Left lobe of liver (tissue), 2 donors: ENCODE data around the gene TRIM44. TPM values are rescaled to one million over a fixed set of nuclear protein-coding genes. Genes with fewer than 3 reads are reported as not detected.
"Not testable (repeated sequence)": the region's sequence is repeated elsewhere in the genome, so short reads cannot be mapped to it uniquely, and the experiment has no call there.

ENCODE experiments used
- ATAC-seq: fragments of 200-7000 bp; cut with Tn5 transposase; one replicate; pipeline ENCODE4 v1.9.1; 2020; ENCODE audit warnings: mild to moderate bottlenecking, moderate library complexity
- DNase-seq: peaks from one replicate; pipeline ENCODE4 v3.0.0-alpha.2; 2020; ENCODE audit warnings: low spot score
- total RNA-seq: library from RNA; stranded (reverse); gene quantifications from one replicate; pipeline ENCODE4 v1.2.1, GENCODE V29; 2021
- donor health status: DM: no; HTN: no; CAD: no; lungs with moderate emphysema.
- donor health status: DM: no; HTN: yes; CAD: no.

The TRIM44 gene
- total RNA-seq, 1 donor from 2014 or later: 30.8 TPM

DNA sequence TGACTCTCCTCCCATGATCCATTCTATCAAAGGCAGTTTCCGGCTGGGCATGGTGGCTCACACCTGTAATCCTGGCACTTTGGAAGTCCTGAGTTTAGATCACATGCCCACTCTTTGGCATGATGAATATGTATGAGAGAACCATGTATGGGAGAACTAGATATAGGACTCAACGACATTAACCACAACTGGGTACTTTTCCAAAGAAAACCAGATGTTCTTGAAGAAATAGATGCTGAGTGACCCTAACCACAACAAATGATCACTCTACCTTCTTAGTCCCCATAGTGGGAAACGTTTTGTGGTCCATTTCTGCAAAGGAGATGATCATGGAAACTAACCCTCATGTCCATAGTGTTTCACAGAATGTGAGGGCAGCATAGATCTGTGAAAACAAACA, 30.7 kb upstream of the TRIM44 start:
- no peak for DNase-seq
- no peak for ATAC-seq

DNA sequence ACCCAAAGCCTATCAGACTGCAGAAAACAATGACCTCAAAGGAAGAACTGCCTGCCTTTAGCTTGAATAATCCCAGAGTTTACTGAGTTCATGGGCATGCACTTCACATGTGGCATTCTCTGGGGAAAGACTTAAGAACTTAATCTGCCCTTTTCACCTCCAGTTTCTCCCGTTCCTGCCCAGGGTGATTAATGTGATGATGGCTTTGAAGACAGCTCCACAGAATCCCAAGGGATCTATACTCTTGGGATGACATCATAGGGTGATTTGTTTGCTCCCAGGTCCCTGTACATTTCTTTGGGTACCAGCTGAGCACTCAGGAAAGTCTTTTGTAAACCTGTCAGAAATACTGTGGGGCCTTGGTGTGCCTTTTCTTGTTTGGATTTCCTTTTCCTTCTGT, 30.3 kb upstream of the TRIM44 start:
- no peak for DNase-seq
- ATAC-seq: no peak

DNA sequence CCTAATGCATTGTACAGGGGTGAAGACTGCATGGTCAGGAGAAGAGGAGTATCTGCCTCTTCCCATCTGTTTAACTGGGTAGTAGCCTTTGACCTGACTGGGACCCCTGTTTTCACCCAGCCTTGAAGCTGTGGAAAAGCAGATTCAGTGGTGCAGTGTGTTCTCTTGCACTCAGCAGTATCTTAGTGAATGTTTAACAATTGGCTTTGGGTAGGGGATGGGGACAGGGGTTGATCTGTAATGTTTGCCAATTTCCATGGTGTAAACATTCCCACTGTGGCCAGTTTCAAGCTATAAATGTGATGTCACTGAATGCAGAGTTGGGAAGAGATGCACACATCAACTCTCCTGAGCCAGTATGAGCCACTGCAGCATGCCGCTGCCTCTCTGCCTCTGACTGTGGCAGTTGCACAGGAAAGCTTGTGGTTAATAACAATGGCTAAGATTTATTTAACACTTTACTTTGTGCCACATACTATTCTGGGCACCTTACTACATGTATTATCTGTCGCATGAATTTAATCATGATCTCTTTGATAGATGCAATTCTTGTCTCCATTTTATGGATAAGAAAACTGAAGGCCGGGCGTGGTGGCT, 28.6 kb upstream of the TRIM44 start:
- ATAC-seq: no peak
- no peak for DNase-seq

DNA sequence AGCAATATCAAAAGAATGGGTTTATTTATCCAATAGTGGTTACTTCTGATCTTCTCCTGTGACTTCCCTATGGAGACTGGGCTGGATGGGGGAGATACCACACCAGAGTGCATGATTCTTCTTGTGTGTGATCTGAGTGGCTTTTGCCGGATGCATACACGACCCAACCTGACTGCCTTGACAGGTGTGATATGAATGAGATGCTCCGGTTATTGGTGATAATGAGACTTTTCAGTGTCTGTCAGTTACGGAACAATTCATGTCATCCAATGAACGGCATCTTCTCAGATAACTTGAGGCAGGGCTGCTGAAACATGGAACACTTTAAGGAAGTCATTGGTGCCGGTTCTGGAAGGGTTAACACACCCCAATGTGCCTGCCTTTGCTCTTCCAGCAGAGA, 26.6 kb upstream of the TRIM44 start:
- DNase-seq: no peak
- ATAC-seq: no peak

DNA sequence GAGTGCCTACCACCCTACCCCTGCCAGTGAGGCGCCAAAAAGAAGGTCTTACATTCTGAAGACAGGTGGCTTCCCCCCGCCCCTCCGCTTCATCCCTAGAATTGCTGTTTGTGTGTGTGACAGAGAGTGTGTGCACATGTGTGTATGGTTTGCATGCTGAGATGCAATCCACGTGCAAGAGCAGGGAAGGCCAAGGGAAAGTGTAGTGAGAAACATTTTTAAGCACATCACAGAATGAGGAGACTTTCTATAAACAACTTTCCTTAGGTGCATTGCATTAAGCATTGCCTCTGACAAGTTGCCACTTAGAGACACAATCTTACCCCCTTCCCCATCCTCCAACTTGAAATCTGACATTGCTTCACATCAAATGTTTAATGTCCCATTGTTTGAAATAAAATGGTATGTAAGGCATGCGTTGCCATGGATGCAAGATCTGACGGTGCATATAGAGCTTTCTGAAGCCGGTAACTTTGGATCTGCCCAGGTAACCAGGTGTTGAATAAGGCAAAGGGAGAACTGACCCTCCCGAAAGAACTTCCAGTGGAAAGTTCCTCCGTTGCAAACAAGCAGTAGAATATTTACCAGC, 22.9 kb upstream of the TRIM44 start:
- DNase-seq (no peak), ATAC-seq (no peak)

DNA sequence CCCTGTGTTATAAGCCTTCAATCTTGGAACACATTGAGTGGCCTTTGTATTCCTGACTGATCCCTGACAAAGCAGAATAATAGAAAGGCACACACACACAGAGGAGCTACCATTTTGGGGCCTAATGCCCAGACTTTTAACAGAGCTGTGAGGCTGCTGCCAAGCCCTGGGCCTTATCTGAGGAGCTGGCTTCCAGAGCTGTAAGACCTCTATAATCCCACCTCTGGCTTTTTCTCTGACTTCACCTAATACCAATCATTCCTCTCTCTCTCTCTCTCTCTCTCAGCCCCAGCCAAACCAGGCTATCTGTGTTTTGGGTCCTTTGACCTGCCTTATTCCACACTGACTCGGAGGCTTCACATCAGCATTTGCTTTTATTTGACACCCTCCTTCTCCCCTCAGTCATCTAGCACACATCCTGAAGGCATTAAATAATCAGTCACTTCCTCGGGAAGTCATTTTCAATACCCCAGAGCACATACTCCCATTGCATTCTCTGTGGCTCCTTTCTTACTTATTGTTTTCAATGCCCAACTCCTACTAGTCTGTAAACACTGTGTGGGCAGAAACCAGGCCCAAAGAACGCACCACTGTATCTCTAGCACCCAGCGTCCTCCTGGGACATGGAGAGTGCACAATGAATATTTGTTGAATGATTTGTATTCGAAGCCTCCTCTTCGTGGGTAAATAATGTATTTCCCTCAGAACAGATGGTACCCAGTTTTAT, 21.2 kb upstream of the TRIM44 start:
- DNase-seq (no peak), ATAC-seq (no peak)

DNA sequence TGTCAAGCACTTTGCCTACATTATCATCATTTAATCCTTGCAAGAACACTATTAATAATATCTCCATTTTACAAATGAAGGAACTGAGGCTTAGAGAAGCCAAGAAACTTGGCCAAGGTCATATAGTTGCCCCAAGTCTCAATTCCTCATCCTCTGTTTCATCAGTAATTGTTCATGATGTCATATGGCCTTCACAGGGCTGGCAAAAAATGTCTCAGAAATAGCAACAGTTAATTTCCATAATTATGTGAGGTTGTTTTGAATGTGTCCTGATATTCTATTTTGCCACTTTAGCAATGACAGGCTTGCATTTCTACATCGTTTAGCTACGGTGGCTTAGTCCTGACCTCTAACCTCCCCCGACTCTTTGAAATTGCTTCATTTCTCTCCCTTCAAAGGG, 20.6 kb upstream of the TRIM44 start:
- no peak for DNase-seq
- no peak for ATAC-seq

DNA sequence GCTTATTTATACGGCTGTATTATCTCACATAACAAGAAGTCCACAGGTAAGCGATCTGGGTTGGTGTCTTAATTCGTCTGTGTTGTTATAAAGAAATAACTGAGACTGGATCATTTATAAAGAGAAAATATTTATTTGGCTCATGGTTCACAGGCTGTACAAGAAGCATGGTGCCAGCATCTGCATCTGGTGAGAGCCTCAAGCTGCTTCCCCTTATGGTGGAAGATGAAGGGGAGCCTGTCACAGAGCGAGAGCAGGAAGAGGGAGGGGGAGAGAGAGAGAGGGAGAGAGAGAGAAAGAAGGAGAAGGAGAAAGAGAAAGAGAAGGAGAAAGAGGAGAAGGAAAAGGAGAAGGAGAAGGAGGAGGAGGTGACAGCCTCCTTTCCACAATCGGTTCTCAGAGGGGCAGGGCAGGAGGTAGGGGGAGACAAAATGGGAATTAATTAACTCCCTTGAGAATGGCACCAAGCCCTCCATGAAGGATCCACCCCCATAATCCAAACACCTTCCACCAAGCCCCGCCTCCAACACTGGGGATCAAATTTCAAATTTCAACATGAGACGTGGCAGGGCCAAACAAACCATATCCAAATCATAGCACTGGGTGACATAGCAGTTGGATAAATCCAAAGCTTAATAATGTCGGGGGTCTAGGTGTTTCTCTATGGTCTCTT, 15.0 kb upstream of the TRIM44 start:
- DNase-seq (peak; percentile 57), ATAC-seq (peak; percentile 95)

DNA sequence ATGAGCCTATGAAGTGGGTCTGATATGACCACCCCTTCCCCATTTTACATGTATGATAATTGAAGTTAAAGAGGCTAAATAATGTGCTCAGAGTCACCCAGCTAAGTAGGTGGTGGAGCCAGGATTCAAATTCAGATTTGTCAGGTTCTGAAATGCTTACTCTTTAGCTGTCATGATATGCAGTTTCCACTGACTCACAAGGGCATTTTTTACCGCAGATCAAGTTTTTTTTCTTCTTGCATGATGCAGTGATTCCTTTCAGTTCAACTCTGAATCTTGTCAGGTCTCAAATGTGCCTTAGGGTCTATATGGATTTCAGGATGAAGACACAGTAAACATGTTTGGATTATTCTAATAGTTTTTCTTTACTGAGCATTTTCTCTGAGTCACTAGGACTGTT, 12.6 kb upstream of the TRIM44 start:
- no peak for ATAC-seq
- no peak for DNase-seq

DNA sequence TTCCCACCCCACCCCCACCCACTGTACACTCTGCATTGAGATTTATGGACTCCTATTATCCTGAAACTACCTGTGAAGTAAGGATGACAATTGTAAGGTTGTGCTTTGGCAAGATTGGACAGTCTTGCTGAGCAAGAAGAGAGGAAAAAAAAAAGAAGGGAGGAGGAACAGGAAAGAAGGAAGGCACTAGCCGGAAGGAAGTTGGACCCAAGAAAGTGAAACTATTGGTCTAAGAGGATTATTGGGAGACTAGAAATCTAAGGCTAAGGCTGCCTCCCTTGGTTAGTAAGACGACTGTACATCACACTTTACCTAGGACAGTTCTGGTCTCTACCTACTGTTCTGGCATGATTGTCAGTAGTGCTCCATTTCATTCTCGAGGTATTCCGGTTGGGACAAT, 12.1 kb upstream of the TRIM44 start:
- DNase-seq (no peak), ATAC-seq (no peak)

DNA sequence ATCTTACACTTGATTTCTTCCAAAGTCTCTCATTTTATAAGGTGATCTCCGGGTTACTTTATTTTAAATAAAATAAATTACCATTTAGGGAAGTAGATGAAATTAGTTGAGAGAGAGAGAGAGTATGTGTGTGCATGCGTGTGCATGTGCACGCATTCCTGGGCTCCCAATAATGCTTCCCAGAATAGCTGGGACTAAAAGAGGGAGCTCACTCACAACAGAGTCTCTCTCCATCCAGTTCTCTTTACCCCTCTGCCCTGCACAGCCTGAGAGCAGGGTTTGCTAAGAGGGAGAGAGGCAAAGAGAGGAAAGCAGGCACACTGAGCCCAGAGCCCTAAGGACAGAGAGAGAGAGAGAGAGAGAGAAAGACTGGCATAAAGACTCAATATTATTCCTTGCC, 11.3 kb upstream of the TRIM44 start:
- DNase-seq: no peak
- ATAC-seq: no peak

DNA sequence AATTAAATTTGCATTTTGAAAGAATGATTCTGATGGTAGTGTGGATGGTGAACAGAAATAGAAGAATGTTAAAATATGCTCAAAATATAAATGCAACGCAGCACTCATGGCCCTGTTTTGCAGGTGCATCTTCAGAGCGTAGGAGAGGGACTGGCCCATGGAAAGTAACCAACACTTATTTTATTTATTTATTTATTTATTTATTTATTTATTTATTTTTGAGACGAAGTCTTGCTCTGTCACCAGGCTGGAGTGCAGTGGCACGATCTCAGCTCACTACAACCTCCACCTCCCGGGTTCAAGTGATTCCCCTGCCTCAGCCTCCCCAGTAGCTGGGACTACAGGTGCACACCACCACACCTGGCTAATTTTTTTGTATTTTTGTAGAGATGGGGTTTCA, 9.8 kb upstream of the TRIM44 start:
- ATAC-seq, DNase-seq: not testable (repeated sequence)

DNA sequence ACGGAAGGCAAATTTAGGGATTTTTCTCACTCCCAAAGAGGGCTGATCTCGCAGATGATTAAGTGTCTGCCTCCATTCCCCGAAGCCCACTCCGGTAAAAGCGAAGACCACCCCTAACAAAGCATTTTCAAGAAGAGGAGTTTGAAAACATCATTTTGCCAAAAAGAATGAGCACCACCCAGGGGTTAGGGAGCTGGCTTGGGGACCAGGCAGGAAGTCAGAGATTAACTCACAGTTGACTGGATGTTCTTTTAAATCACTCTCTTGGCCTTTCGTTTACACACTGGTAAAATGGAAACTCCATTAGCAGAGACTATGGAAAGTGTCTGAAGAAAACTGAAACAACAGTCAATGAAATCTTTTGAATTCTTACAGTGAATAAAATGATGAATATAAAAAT, 7.9 kb upstream of the TRIM44 start:
- DNase-seq: no peak
- ATAC-seq: no peak

DNA sequence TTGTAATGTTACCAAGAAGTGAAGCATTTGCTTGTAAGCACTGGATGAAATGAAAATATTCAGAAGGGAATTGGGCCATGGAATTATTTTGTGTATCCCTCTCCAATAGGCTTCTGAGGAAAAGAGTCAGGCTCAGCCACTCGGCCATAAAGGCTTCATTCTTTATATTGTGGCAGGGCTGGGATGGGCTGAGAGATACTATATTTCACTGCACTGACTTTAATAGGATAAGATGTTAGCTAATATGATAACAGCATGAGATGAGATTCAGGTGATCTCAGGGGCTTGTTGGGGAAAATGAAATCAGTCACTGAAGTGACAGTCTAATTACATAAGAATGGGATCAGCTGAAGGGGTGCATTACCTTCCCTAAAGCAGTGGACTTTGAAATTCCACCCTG, 7.3 kb upstream of the TRIM44 start:
- DNase-seq (no peak), ATAC-seq (no peak)

DNA sequence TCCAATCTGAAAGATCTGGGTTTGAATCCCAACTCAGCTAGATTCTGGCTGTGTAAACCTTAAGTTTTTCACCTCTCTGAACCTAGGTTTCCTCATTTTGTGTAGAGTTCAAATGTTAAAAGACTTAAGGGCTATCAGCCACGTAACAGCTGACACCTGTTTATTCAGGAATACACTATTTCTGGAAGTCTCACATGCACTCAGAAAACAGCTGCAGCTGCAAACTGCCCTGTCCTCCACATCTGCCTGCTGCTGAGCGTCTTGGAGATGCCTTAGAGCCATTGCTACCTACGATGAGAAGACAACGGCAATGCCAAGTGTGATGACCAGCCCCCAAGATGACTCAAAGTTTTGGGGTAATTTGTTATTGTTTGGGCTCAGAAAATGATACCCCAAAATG, 6.7 kb upstream of the TRIM44 start:
- ATAC-seq (no peak), DNase-seq (no peak)

DNA sequence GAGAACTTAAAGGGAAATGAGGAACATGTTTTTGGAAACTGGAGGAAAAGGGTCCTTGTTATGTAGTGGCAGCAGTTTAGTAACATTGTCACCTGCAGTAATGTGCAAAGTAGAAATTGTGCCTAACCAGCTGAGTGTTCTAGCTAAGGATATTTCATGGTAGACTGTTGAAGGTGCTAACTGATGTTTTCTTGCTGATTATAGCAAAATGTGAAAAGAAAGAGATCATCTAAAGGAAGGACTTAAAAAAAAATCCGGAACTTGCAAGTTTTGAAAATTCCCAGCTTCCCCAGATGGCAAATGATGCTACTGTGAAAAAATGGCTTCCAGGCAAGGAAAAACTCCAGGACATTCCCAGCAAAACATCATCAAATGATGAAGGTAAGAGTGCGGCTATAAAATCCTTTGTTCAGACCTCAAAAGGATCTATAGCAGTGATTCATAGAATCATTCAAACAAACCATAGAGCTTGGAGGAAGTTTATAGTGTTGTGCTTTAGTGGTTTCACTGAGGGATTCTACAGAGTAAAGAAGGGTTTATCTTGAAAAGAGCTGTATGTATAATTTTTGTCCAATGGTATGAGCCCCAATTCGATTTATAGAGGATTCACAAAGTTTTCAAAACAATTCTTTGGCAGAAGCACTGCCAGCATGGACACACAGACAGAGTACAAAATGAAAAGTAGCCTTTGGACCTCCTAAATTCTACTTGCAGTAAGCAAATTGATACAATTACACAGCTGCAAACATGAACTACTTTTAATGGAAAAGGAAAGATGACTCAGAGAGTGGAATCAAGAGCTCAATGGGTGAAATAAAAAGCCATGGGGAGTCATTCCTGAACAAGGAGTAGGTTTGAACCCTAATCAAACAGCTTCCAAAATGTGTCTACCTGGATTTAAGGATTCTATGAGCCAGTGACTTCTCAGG, 4.3 kb upstream of the TRIM44 start:
- no peak for DNase-seq
- peak; percentile 21 for ATAC-seq

DNA sequence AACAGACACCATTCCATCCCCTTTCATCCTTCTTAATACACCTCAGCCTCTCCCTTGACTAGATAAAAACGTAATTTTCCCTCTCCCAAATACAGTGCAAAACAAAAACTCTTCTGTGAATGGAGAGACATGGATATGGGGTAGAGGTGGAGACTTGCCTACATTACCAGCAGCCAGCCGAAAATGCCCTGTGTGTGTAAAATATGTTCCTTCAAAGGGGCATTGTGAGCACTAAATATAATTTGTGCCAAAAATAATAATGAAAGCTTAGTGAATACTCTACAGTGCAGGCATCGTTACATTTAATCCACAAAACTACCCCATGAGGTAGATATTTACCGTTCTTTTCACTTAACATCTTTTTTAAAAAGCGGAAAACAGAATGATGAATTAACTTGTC, 1.0 kb upstream of the TRIM44 start:
- no peak for ATAC-seq
- DNase-seq: no peak

DNA sequence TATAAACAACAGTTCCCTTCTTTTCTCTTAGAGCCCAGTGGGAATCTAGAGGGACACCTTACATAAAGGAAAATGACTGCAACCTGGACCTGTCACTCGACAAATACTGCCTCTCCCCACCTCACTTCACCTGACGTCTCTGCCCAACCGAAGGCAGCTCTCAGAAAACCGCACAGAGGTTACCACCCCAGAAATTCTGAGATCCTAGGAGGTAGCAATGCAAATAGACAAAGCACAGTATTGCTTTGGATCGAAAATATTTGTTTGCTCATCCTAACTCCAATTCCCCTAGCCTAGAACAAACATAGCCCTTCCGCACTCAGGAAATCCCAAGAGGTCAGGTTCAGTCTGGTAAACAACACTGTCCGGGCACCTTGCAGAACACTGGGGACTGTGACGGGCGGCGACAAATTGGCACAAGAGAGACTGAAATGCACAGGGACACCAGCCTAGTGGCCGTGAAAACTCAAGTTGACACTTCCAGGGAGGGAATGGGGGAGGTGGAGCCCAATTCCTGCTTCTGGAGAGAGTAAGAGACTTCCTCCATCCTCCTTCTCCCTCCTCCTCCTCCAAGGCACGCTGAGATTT, 420 bp upstream of the TRIM44 start:
- ATAC-seq: peak; percentile 81
- DNase-seq: peak; percentile 76

DNA sequence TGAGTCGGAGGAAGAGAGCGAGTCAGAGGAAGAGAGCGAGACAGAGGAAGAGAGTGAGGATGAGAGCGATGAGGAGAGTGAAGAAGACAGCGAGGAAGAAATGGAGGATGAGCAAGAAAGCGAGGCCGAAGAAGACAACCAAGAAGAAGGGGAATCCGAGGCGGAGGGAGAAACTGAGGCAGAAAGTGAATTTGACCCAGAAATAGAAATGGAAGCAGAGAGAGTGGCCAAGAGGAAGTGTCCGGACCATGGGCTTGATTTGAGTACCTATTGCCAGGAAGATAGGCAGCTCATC, 780 bp downstream of the TRIM44 start:
- DNase-seq (no peak), ATAC-seq (no peak)

DNA sequence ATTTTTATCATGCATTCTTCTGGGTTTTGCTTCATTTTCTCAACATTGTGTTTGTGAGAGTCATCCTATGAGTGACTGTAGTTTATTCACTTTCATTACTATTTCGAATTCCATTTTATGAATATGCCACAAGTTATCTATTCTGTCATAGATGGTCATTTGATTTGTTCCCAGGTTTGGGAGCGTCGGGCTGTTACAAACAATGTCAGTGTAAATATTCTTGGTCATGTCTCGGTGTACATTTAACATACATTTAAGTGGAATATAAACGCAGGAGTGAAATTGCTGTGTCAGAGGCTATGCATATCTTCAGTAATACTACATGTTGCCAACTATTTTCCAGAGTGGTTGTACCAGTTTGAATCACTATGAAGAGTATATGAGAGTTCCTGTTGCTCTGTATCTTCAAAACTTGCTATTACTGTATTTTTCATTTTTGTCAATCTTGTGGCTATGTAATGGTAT, 2.4 kb downstream of the TRIM44 start:
- DNase-seq (no peak), ATAC-seq (no peak)

DNA sequence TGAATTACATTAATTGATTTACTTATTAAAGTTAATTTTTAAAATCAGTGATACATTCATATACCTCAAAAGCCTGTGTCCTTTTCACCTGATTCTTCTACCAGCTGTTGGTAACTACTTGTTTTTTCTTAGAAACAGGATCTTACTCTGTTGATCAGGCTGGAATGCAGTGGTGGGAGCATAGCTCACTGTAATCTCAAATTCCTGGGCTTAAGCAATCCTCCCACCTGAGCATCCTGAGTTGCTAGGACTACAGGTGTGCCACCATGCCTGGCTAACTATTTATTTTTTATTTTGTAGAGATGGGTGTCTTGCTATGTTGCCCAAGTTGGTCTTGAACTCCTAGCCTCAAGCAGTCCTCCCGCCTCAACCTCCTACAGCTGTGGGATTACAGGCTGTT, 4.7 kb downstream of the TRIM44 start:
- ATAC-seq (no peak), DNase-seq (no peak)
